ENCODE results near the gene ZCCHC8.

ZCCHC8 gene

GRCh38 chr12:122421821-122422729, 78.7 kb downstream of the ZCCHC8 start, which contains the start of gene CLIP1:
CLIP1 (minus strand) TSS chr12:122422669; CDS start chr12:122380452, 42,217 bp downstream.
- DNase-seq: no peak

Measured in NCI-H524 treated with DMSO at 0.1 percent for 48 hours (cell line).